Skin epidermis (tissue), 12 donors: ENCODE measurements around the gene RYK.
"Not testable (repeated sequence)": the region's sequence is repeated elsewhere in the genome, so short reads cannot be mapped to it uniquely, and the experiment has no call there.

Experiments
- H3K27ac ChIP-seq, 21 experiments: fragments of 200-600 bp; sonication (generic) in 11 of 21; one replicate each; pipeline ENCODE4 v1.5.0; 2020; ENCODE audit warnings: mild to moderate bottlenecking in 3 of 21, inconsistent platforms in 2 of 21, moderate library complexity in 2 of 21
- H3K4me3 ChIP-seq, 7 experiments: fragments of 200-600 bp; sonication (generic) in 2 of 7; one replicate each; pipeline ENCODE4 v1.5.0; 2020; ENCODE audit warnings: inconsistent platforms in 2 of 7, mild to moderate bottlenecking in 2 of 7, moderate library complexity in 1 of 7

Gene RYK

DNA sequence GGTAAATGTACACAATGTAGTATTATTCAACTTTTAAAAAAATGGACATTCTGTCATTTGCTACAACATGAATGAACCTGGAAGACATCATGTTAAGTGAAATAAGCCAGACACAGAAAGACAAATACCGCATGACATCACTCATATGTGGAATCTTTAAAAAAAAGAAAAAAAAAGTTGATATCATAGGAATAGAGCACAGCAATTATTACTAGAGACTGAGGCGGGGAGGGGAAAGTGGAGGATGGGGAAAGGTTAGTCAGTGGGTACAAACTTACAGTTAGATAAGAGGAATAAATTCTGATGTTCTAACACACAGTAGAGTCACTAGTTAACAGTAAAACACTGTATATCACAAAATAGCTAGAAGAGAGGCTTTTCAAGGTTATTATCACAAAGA, 22.2 kb downstream of the RYK start:
- no peak overlapping the region for H3K27ac ChIP-seq
- no peak overlapping the region for H3K4me3 ChIP-seq

DNA sequence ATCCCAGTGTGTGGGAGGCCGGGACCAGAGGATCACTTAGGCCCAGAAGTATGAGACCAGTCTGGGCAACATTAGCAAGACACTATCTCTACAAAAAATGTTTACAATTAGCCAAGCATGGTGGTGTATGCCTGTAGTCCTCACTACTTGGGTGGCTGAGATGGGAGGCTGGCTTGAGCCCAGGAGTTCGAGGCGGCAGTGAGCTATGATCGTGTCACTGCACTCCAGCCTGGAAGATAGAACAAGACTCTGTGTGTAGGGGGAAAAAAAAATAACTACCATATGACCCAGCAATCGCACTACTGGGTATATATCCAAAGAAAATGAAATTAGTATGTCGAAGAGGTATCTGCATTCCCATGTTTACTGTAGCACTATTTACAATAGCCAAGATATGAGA, 22.6 kb downstream of the RYK start:
- no peak overlapping the region for H3K4me3 ChIP-seq
- H3K27ac ChIP-seq = no peak overlapping the region

DNA sequence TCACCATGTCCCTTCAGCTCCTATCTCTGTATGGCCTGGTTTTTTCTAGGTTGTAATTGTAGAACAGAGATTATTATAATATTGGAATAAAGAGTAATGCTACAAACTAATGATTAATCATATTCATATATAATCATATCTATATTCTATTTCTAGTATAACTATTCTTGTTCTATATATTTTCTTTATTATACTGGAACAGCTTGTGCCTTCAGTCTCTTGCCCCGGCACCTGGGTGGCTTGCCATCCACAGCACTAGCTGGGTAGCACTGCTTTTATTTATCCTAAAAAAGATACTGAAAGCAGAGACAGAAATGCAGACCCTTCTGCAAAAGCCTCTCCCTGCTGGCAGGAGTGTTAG, 25.9 kb downstream of the RYK start:
- H3K4me3 ChIP-seq, H3K27ac ChIP-seq: not testable (repeated sequence)

DNA sequence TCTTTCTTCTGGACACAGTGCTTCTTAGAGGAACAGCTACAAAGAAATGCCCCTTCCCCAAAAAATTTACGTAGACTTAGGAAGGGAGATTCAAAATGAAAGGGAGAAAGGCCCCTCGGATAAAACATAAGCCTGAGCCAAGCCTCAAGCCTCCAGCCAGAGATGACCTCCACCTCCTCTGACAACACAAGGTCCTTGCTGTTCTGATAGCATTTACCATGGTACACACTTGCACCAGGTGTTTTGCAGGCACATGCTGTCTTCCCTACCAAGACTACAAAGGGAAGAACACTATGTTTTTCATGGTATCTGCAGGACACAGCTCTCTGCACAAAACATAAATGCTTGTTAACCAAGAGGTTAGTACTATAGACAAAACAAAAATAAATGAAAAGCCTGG, 27.8 kb downstream of the RYK start:
- no peak overlapping the region for H3K27ac ChIP-seq
- H3K4me3 ChIP-seq = no peak overlapping the region

DNA sequence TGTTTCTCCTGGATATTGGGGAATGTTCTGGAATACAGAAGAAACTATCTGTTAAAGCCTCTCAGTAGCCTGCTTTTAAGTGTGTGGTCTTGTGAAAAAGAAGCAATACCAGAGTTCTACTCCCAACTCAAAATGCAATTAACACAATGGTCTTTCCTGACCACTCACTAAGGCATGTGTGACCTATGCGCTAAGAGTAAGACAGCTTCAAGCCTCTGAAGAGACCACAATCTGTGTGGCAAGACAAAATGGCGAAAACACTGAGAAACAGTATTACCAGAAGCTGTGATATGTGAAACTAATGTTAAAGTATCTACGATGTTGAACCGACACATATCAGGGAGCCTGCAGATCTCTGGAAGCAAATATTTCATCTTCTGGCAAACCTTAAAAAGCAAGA, 33.8 kb downstream of the RYK start:
- no peak overlapping the region for H3K27ac ChIP-seq

DNA sequence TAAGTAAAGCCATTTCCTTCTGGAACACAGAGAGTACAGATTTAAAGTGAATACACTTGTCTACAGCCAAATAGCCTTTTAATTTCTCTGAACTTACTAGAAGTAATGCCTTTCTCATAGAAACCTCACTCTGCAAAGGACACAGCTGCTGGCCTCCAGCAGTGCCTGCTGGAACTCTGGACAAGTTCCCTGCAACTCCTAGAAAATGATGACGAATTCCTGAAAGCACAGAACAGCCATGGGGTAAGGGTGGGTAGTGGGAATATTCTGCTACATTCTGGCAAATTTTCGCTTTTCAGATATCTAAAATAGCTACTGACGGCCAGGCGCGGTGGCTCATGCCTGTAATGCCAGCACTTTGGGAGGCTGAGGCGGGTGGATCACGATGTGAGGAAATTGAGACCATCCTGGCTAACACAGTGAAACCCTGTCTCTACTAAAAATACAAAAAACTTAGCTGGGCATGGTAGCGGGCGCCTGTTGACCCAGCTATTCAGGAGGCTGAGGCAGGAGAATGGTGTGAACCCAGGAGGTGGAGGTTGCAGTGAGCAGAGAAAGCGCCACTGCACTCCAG, 34.4 kb downstream of the RYK start:
- Histone ChIP-seq H3K4me3 (no peak overlapping the region), H3K27ac (no peak overlapping the region)

More for the DNA sequence above, 33.8 kb downstream of the RYK start:
- no peak overlapping the region for H3K4me3 ChIP-seq

DNA sequence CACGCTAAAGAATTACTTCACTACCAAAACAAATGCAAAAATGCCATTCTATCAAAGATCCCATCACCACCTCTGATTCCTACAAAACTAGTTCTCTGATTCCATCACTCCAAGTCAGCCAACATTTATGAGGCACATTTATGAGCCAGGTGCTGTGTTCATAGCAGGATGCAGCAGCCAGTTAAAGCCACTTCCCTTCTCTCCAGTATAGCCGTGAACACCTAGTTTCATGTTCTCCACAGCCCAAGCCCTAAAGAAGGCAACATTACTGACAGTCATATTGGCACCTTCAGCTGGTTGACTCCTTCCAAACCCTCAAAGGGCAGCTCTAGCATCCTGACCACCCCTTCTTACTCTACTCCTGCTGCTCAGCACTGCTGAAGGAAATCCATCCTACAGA, 36.4 kb downstream of the RYK start:
- Histone ChIP-seq H3K4me3 (no peak overlapping the region), H3K27ac (no peak overlapping the region)

DNA sequence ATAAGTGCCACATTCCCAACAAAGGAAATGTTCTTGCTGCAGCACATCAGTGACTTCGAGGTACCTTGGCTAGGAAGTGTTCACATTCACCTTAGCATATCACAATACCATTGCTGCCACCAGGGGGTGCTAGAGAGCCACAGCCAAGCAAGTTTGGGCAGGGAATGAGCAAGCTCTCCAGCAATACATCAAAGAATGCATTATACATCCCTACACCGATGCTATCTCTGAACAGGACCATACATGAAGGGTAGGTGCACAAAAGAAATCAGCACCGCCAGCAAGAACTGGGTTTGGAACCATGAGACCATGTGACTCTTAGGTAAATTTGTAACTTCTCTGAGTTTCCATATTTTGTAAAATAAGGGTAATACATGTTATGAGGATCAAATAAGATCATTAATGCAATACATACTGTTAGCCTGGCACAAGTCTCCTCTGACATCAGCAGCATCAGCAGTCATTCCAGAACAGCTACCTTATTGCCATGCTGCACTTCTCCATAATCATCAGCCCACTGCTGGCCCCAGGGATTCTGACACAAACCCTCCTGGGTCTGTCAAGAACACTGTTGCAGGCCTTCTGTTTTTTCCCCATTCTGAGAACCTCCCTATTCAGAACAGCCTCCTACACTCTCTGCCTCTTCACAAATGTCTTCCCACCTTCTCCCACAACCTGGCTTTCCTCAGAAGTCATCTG, 37.5 kb downstream of the RYK start:
- Histone ChIP-seq H3K4me3 (no peak overlapping the region), H3K27ac (peak overlapping the region in 1 of 21 experiments; percentile 29)

DNA sequence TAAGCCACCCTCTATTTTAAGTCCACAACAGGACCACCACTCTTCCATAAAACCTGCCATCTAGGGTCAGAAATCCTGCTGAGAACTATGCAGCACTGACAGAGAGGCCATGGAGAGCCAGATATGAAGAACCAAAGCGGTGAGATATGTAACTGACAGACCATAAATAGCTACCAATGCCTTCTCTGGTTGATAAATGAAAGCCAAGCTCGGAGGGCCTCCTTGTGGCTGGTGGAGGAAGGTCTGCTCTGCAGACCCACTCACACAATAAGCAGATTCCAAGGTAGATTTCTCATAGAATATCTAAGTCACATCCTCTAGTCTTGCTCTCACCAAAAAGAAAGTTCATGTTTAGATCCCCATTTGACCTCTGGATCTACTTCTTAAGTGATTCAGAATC, 38.9 kb downstream of the RYK start:
- Histone ChIP-seq H3K4me3 (no peak overlapping the region), H3K27ac (no peak overlapping the region)

DNA sequence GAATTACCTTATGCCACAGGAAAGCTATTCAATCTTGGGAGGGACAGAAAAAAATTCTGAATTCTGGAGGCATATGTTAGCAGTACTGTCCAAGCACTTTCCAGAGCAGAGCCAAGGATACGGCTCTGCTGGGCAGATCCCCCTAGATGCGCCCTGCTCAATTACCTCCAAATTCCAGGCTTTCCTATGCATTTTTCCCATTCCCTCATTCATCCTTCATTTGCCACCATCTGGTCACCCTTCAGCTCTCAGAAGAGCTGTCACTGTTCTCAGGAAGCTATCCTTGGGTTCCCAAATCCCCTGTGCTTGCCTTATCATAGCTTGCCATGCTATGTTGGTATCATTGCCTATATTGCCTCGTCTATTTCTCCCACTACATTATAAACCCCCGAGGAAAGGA, 45.2 kb downstream of the RYK start:
- Histone ChIP-seq H3K27ac (no peak overlapping the region), H3K4me3 (no peak overlapping the region)

DNA sequence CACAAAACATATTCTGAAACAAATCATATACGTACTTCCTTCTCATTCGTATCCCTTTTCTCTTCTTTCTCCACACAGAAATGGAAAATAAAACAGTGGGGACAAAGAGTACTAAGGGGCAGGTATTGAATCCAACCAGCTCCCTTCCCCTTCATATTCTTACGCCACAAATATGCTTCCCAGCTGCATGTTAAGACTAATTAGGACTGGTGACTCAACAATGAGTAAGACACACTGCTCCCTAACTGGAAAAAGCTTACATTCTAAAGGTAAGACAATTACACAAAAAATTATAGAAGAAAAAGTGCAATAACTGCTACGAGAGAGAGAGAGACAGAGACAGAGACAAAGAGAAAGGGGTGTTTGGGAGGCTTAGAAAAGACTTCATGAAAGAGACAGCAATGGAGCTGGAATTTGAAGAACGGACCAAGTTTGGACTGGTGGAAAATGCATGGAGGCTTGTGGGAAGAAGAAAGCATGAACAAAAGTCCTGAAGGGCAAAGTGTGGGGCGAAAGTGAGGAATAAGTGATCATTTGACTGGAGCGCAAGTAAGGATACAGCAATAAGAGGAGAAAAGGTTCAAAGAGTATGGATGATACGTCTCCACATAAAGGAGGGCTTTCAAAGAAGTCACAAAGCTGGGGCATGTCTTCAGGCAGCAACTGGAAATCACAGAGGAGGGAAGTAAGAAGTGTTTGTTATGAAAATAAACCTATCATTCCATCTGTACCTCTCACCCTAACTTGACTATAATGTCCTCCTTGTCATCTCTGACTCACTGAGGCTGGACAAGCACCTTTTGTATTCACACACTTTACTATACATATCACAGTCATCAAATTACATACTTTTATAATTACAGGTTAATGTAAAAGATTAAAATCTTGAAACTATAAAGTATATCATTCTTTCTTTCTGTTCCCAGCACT, 49.2 kb downstream of the RYK start:
- H3K27ac ChIP-seq = peak overlapping the region in 12 of 21 experiments; percentile 12 to 77 (median 45)
- no peak overlapping the region for H3K4me3 ChIP-seq

DNA sequence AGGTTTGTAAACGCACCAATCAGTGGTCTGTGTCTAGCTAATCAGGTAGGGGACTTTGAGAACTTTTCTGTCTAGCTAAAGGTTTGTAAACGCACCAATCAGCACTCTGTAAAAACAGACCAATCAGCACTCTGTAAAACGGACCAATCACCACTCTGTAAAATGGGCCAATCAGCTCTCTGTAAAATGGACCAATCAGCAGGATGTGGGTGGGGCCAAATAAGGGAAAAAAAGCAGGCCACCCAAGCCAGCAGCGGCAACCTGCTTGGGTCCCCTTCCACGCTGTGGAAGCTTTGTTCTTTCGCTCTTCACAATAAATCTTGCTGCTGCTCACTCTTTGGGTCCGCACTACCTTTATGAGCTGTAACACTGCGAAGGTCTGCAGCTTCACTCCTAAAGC, 50.8 kb downstream of the RYK start:
- H3K27ac ChIP-seq, H3K4me3 ChIP-seq: not testable (repeated sequence)

DNA sequence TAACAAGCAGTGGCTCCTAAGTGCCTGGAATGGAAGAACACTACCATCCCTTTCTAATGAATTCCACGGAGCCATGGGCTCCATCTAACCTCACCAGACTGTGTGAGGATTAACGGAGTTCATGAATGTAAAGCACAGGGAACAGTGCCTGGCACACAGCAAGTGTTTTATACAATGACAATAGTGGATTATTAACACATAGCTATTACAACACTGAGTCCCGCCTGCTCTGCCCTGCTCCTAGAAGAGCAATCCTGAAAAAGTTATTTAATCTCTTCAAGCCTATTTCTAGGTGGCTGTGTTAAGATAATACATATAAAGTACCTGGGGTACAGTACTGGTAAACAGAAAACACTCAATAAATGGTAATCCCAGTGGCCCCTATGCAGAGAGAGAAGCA, 51.4 kb downstream of the RYK start:
- Histone ChIP-seq H3K4me3 (no peak overlapping the region), H3K27ac (no peak overlapping the region)

DNA sequence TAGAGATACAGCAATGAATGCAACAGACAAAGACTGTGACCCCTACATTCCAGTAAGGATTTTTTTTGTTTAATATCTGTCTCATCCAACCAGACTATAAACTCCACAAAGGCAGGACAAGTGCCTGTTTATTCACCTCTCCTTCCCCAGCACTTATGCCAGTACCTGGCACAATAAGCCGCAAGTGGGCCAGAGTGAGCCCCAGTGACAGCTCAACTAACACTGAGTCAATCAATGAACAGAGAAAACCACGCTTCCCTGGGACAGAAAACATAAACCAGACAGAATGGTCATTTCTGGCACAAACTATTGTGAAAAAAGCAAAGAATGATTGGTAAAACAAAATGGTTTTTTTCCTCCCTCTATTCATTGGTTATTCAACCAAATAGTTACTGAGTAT, 52.2 kb downstream of the RYK start:
- Histone ChIP-seq H3K4me3 (no peak overlapping the region), H3K27ac (no peak overlapping the region)

DNA sequence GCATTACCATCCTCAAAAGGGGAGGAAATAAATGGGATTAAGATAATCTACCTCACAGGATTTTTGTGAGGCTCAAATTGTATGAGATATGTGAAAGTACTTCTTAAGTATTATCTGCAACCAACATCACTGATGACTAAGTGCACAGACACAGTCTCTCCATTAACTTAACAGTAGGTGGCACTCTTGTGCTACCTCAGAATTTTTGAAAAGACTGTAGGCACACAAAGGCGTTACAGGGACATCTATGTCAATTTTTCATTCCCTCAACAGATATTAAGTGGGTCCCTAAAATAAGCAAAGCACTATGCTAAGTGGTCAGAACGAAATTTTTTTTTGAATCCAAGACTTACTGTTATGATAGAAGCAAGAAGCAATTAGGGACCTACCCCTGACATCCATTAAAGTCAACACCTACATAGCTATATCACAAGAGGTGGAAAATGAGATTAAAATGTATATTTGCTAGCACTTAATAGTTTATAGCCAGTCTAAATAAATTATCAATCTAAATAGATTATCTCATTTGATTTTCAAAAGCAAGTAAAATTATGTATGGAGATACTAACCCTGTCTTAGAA, 52.9 kb downstream of the RYK start:
- no peak overlapping the region for H3K27ac ChIP-seq
- no peak overlapping the region for H3K4me3 ChIP-seq

DNA sequence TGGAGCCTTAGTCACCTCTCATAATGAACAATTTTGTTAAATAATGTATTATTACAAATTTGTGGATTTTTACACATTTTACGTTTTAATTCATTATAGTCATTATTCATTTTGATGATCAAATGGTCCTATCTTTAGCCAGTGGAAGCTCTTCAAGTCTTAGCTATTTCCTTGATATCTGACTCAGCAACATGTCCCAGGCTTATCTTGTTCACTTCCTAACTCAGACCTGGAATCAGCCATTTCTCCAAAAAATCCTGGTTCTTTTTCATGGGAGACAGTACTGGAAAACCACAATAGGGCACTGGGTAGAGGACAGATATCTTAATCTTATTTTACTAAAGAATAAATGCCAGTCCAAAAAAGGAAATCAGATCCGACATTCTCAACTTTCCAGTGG, 56.4 kb downstream of the RYK start:
- Histone ChIP-seq H3K27ac (no peak overlapping the region), H3K4me3 (no peak overlapping the region)

DNA sequence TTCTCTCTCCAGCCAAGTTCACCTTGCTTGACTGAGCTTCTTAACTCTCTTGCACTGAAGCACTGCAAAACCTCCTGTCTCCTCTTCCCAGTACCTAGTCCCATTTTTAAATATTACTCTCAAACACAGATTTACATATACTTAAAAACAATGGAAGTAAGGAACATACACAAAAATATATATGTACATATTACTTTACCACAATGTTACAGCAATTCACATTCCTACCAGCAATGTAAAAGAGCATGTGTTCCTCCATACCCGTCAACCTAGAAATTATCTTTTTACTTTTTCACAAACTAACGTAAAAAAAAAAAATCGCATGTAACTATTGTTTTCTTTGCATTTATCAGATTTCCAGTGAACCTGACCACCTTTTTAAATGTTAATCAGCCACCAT, 60.4 kb downstream of the RYK start:
- Histone ChIP-seq H3K4me3 (no peak overlapping the region), H3K27ac (no peak overlapping the region)

DNA sequence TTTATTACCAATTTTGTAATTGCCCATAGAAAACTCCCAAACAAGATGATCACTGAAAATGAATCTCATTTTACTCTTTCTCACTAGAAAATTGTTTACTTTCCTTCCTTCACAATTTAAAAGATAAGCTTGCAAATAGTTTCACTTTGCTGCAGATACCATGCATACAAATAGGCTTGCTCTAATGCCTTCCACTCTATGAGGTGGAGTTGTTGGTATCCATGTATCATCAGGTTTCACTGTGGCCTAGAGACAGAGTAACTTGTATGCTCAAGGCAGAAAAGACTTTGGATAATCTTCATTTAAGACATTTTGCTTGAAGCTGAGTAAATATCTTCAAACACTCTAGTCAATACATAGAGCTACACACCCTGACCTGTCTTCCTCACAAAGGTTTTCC, 60.8 kb downstream of the RYK start:
- Histone ChIP-seq H3K27ac (no peak overlapping the region), H3K4me3 (no peak overlapping the region)

DNA sequence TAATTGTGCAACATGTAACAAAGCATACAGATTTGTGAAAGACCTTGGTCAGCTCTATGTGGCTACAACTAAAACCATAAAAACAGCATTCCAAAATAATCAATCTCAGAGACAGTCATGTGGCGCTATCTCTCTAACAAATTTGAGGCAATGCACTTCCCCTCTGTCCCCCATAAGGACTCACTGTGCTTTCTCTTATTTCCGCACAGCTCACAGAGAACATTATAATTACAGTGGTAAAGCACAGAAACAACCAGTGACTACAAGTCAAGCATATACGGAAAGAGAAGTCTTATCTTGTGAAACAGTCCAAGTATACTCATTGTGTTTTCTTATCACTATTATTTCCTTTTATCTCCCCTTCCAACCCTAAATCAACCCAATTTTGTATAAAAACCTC, 64.3 kb downstream of the RYK start:
- no peak overlapping the region for H3K27ac ChIP-seq
- H3K4me3 ChIP-seq = no peak overlapping the region

DNA sequence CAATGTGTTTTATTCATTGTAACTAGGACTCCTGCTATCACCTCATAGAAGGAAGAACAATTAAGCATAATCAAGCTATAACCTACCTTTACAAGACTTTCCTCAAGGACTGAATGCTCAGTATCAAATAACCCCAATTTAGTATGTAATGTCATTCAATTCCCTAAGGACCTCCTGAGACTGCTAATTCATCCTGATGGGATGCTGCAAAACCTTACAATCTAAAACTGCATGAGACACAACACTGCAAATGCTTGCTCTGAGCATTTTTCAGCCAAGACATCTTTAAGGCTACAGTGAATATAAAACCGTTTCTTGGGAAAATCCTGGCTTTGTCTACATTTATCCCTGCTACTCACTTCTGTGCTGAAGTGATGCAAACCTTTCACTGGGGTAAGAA, 69.9 kb downstream of the RYK start:
- Histone ChIP-seq H3K27ac (no peak overlapping the region), H3K4me3 (no peak overlapping the region)

DNA sequence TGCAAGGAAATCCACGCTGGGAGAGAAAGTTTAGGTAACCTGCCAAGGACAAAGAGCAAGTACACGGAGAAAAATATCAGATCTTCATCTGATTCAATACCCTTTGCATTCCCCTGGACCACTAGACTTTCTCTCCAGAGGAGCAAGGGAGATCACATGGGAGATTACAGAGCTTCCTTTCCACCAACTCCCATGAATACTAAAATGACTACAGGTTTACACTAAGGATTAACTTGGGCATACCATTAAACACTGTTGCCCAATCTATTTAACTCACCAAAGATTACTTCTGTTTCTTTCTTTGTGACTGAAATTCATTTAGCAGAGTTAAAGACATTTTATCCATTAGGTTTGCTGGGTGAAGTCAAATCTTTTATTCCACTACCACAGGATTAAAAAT, 71.2 kb downstream of the RYK start:
- no peak overlapping the region for H3K27ac ChIP-seq
- no peak overlapping the region for H3K4me3 ChIP-seq
